Anterior cingulate cortex (tissue), 58 donors: ENCODE measurements around the gene MBD6.
A peak's percentile ranks its signal among the peaks of the same experiment; 100 is the strongest.
"Not testable (repeated sequence)": the region's sequence is repeated elsewhere in the genome, so short reads cannot be mapped to it uniquely, and the experiment has no call there.

ENCODE experiments used
- DNase-seq, 58 donors: peaks; one replicate each; lab custom pipeline; 2025; lab: John Stamatoyannopoulos, UW

The MBD6 gene

GRCh38 chr12:57487597-57488401 is 34.8 kb upstream of the MBD6 start, which contains the start of gene MARS1:
Gene MARS1 (plus strand): TSS chr12:57488068. CDS start chr12:57488091, 23 bp downstream.
- DNase-seq: peak; percentile 25 to 98 (median 91)

- DNase-seq: no peak
Observed at GRCh38 chr12:57488402-57489156, 34.0 kb upstream of the MBD6 start.

GRCh38 chr12:57489157-57489641 is 33.4 kb upstream of the MBD6 start:
- no peak for DNase-seq

DNA sequence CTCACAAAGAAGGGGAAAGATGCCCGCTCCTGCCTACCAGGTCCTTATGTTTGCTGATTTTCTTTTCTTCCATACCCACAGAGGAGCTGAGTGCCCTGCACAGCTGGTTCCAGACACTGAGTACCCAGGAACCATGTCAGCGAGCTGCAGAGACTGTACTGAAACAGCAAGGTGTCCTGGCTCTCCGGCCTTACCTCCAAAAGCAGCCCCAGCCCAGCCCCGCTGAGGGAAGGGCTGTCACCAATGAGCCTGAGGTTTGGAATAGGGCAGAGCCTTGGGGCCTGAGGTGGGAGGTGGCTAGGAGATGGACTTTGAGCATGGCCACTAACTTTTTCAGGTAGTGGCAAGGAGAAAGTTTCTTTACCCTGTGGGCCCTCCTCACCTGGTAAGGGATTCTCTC is 32.5 kb upstream of the MBD6 start:
- no peak for DNase-seq

DNA sequence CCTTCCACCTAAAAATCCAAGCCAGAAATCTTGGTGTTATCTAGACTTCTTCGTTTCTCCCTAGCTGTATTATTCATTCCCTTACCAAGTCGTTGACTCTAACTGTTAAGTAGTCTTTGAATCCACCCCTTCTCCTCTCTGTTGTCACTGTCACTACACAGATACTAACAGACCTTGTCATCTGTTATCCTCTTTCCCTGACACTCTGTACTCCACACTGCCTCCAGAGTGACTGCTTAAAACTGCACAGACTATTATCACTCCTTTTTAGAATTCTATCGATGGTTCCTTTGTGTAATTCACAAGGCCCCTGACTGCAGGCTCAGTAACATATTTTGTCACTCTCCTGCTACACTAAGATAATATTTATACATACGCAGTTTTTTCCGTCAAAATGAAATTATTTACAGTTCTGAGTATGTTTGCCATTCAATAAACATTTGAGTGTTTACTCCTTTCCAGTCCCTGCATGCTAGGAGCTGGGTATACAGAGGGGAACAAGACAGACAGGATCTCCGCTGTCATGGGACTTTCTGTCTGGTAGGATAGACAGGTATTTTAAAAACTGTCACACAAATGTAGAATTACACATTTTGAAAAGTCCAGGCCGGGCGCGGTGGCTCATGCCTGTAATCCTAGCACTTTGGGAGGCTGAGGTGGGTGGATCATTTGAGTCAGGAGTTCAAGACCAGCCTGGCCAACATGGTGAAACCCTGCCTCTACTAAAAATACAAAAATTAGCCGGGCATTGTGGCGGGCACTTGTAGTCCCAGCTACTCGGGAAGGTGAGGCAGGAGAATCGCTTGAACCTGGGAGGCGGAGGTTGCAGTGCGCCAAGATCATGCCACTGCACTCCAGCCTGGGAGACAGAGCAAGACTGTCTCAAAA is 31.0 kb upstream of the MBD6 start:
- no peak for DNase-seq

GRCh38 chr12:57495051-57495701 is 27.4 kb upstream of the MBD6 start:
- not testable (repeated sequence) for DNase-seq

DNA sequence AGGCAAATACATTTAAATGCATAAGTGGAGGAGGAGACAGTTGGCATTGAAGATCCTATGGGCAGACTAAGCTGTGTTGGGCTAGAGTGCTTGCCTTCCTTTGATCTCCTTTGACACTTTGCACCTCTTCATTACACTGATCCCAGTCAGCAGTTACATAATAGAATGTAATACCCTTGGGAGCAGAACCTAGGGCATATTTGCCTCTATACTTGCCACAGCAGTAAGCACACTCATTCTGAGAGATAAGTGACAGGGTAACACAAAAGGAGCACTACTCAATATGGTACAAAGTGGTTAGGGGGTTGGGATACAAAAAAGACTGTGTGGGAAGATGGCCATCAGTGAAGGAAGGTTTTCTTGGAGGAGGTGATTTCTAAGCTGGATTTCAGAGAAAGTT is 25.8 kb upstream of the MBD6 start:
- no peak for DNase-seq

DNA sequence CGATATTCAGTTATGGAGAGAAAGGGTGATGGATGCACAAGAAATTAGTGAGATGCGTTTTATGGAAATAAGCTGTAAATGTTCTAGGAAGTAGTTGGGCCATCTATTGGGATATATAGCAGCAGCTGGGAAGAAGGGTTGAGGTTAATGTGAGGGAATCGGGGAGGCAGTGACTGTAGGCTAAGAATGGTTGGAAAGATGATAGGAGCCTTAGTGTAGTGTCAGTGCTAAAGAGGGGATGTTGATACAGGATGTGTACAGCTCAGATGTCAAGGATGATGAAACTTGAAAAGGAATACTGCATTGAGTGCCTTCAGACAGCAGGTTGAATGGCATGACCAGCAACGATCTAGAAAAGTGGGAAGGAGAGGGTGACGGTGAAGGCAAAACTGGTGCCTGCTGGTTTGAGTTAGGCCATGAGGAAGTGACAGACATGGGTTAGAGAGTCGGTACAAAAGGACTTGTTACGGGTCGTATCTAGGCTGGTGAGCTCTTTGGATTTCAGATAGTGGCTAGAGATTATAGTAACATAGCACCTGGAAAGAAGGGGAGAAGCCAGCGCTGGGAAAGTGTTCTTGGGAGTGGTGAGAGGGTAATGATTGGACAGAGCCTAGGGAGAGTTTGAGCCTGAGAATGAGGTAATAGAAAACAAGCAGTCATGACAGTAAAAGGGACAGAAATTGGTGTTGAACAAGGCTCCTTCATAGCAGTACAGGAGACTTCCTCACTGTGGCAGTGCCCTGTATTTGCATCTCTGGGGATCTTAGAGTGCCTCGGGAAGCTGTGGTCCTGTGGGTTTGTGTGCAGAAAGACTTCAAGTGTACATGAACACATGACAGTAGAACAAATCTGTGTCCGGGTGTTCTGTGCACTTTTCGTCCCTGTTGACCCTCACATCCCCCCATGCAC is 25.1 kb upstream of the MBD6 start:
- no peak for DNase-seq

GRCh38 chr12:57498132-57498502 is 24.5 kb upstream of the MBD6 start:
- no peak for DNase-seq

- DNase-seq: no peak
Observed at GRCh38 chr12:57498571-57498970, 24.1 kb upstream of the MBD6 start.

- DNase-seq: no peak
Observed at GRCh38 chr12:57500213-57500612, 22.4 kb upstream of the MBD6 start.

GRCh38 chr12:57502311-57502969 is 20.2 kb upstream of the MBD6 start:
- DNase-seq: not testable (repeated sequence)

- DNase-seq: not testable (repeated sequence)
Observed at GRCh38 chr12:57506541-57506940, 16.1 kb upstream of the MBD6 start.

GRCh38 chr12:57507796-57508195 is 14.8 kb upstream of the MBD6 start:
- not testable (repeated sequence) for DNase-seq

GRCh38 chr12:57511161-57511560 is 11.5 kb upstream of the MBD6 start:
- DNase-seq: no peak

- DNase-seq: no peak
Observed at GRCh38 chr12:57511588-57512325, 10.9 kb upstream of the MBD6 start.

GRCh38 chr12:57512665-57513064 is 10.0 kb upstream of the MBD6 start:
- DNase-seq: no peak

- no peak for DNase-seq
Observed at GRCh38 chr12:57513266-57513665, 9.4 kb upstream of the MBD6 start.
